GM12864 (cell line): Measurements from ENCODE around the gene CPEB4.

Experiments used
- DNase-seq: peaks from one replicate; pipeline ENCODE4 v3.0.0-alpha.2; 2011; ENCODE audit warnings: low read depth
- H3K4me3 ChIP-seq: 2 replicates; pipeline ENCODE4 v1.5.1; 2011; ENCODE audit warnings: mild to moderate bottlenecking, low read depth, low read length, control low read depth
- CTCF ChIP-seq: IDR thresholded peaks from 2 replicates; pipeline ENCODE4 v1.5.1; 2011; ENCODE audit warnings: low read depth, mild to moderate bottlenecking, moderate library complexity, low read length, control low read depth, inconsistent platforms; ENCODE audit errors: missing control alignments

Gene CPEB4

GRCh38 chr5:173887610-173888472 lies at the start of gene CPEB4:
TSS of gene CPEB4 (plus strand) at chr5:173888349. CDS start at chr5:173889734, 1,385 bp downstream.
- no peak for TF ChIP-seq CTCF
- peak within 1 kb of the TSS; percentile 88 for H3K4me3 ChIP-seq
- peak; percentile 99 for DNase-seq

- no peak for DNase-seq
- TF ChIP-seq CTCF: no peak
- no peak overlapping the region for H3K4me3 ChIP-seq
These were observed 48.9 kb upstream of the CPEB4 start for GRCh38 chr5:173839117-173839713.

- H3K4me3 ChIP-seq: no peak overlapping the region
- DNase-seq: no peak
- no peak for TF ChIP-seq CTCF
These were observed 47.8 kb upstream of the CPEB4 start for GRCh38 chr5:173840111-173840983.

GRCh38 chr5:173841710-173842109 lies 46.4 kb upstream of the CPEB4 start:
- H3K4me3 ChIP-seq: no peak overlapping the region
- DNase-seq: no peak
- TF ChIP-seq CTCF: no peak

- no peak for DNase-seq
- TF ChIP-seq CTCF: no peak
- H3K4me3 ChIP-seq: no peak overlapping the region
These were observed 44.4 kb upstream of the CPEB4 start for GRCh38 chr5:173843794-173844193.

- no peak for TF ChIP-seq CTCF
- DNase-seq: no peak
- no peak overlapping the region for H3K4me3 ChIP-seq
These were observed 42.8 kb upstream of the CPEB4 start for GRCh38 chr5:173845321-173845720.
